MCF 10A (cell line): ENCODE measurements around the gene POU6F1. TPM values are rescaled to one million over a fixed set of nuclear protein-coding genes. Genes with fewer than 3 reads are reported as not detected.

Source experiments
- BruUV-seq: library from RNA; stranded (reverse); fragments of 400-500 nt; replicated peaks from 2 replicates; lab custom pipeline; 2021; lab: Mats Ljungman, UMichigan
- CTCF ChIA-PET: fragments of 300-600 bp; sonication (Branson Sonifier 250); formaldehyde crosslinking; extraction: SDS; loops from one replicate; lab custom pipeline; 2021; ENCODE audit warnings: antibody characterized with exemption, inconsistent platforms; lab: Yijun Ruan, JAX
- POLR2A ChIA-PET: fragments of 300-600, 350-650 bp; sonication (Branson Sonifier 250); formaldehyde crosslinking; extraction: SDS; loops from one replicate; lab custom pipeline; 2020; ENCODE audit warnings: antibody characterized with exemption, inconsistent platforms; lab: Yijun Ruan, JAX
- DNase-seq: peaks from one replicate; pipeline ENCODE4 v3.0.0-alpha.2; 2018; ENCODE audit not compliant: unreplicated experiment
- H3K27ac Mint-ChIP-seq: one replicate; pipeline ENCODE4 v1.8.0; 2022; ENCODE audit warnings: mild to moderate bottlenecking, low read depth, mixed read lengths; ENCODE audit not compliant: unreplicated experiment
- H3K27me3 Mint-ChIP-seq: one replicate; pipeline ENCODE4 v1.8.0; 2022; ENCODE audit warnings: mixed read lengths; ENCODE audit not compliant: insufficient read depth, unreplicated experiment
- H3K36me3 Mint-ChIP-seq: one replicate; pipeline ENCODE4 v1.8.0; 2022; ENCODE audit warnings: mild to moderate bottlenecking, moderate library complexity, mixed read lengths; ENCODE audit not compliant: insufficient read depth, unreplicated experiment
- H3K4me1 Mint-ChIP-seq: one replicate; pipeline ENCODE4 v1.8.0; 2022; ENCODE audit warnings: mixed read lengths; ENCODE audit not compliant: insufficient read depth, unreplicated experiment
- H3K4me3 Mint-ChIP-seq: one replicate; pipeline ENCODE4 v1.8.0; 2022; ENCODE audit warnings: mild to moderate bottlenecking, moderate library complexity, mixed read lengths; ENCODE audit not compliant: unreplicated experiment
- H3K9me3 Mint-ChIP-seq: one replicate; pipeline ENCODE4 v1.8.0; 2022; ENCODE audit warnings: mixed read lengths; ENCODE audit not compliant: unreplicated experiment
- intact Hi-C: fragments of 100-400 bp; cut with micrococcal nuclease; formaldehyde crosslinking; loops from 2 replicates; pipeline ENCODE4 v1.14.1; 2022
- total RNA-seq: library from RNA; stranded (reverse); gene quantifications from 2 replicates; pipeline ENCODE4 v1.2.3, GENCODE V29; 2022
- TF ChIP-seq, protein P1 (sequence below): fragments of 200-600 bp; IDR thresholded peaks from one replicate; pipeline ENCODE4 v1.8.0; 2022; ENCODE audit warnings: antibody characterized with exemption, mild to moderate bottlenecking; ENCODE audit not compliant: unreplicated experiment

Gene POU6F1
- total RNA-seq, 1 experiment from 2014 or later, result 3.0 TPM

- no peak overlapping the region for H3K27ac Mint-ChIP-seq
- H3K4me1 Mint-ChIP-seq, result peaks cover 6% of the 10 kb centered on the region
- no peaks in the 10 kb centered on the region for H3K9me3 Mint-ChIP-seq
- H3K27me3 Mint-ChIP-seq, result no peaks in the 10 kb centered on the region
- ChIA-PET CTCF (interaction anchor here (0.6 kb wide), 2 partner anchors 256 to 388 kb away, joined by 3 read pairs; no protein-coding TSS in a partner anchor), POLR2A (interaction anchor here (0.6 to 1.4 kb wide), 3 partner anchors 23 to 157 kb away, joined by 4 read pairs; partner anchors contain the start of gene DAZAP2)
- TF ChIP-seq, protein P1, sequence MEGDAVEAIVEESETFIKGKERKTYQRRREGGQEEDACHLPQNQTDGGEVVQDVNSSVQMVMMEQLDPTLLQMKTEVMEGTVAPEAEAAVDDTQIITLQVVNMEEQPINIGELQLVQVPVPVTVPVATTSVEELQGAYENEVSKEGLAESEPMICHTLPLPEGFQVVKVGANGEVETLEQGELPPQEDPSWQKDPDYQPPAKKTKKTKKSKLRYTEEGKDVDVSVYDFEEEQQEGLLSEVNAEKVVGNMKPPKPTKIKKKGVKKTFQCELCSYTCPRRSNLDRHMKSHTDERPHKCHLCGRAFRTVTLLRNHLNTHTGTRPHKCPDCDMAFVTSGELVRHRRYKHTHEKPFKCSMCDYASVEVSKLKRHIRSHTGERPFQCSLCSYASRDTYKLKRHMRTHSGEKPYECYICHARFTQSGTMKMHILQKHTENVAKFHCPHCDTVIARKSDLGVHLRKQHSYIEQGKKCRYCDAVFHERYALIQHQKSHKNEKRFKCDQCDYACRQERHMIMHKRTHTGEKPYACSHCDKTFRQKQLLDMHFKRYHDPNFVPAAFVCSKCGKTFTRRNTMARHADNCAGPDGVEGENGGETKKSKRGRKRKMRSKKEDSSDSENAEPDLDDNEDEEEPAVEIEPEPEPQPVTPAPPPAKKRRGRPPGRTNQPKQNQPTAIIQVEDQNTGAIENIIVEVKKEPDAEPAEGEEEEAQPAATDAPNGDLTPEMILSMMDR, result no peak
- H3K36me3 Mint-ChIP-seq, result no peaks in the 10 kb centered on the region
- DNase-seq, result no peak
- intact Hi-C loops, result loop anchor here (5.0 kb wide), 1 partner anchor 168 kb away; the partner anchor contains the start of gene LETMD1
- H3K4me3 Mint-ChIP-seq, result no peak overlapping the region
- BruUV-seq, result no TSS peak
These were observed 3.0 kb downstream of the POU6F1 start for GRCh38 chr12:51214895-51215294.

DNA sequence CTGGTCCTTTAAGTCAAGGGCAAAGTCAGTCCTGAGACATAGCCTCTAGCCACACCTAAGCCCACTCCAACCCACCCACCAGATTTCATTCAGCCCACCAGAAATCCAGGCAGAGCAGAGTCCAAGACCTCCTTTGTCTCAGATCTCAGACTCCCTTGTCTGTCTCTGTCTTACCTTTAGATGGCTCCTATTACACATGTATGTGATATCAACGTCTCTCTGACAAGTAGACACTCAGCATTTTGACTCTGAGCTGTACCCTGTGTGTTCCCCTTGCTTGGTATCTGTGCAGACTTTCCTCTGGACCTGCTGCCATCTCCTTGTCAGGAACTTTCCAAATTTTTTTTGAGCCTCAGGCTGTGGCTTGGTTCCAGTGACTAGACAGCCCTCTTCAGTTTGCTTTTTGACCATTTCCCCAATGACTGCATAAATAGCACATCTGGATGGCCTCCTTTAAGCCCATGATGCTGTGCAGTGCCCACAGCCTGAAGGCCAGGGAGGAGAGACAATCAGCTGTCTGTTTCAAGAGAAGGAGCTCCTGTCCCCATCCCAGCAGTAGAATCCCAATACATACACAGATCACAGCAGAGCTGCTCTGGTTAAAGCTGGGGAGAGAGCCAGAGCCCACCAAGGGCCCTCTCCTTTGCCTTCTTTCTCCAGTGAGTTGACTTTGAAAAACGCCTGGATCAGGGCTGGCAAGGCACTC lies 7.0 kb downstream of the POU6F1 start:
- Mint-ChIP-seq H3K4me1 (no peaks in the 10 kb centered on the region), H3K9me3 (no peaks in the 10 kb centered on the region), H3K36me3 (no peaks in the 10 kb centered on the region), H3K27ac (no peak overlapping the region), H3K27me3 (no peaks in the 10 kb centered on the region), H3K4me3 (no peak overlapping the region)
- intact Hi-C loops, result no loop called here
- no peak for DNase-seq
- ChIA-PET POLR2A (no interaction called here), CTCF (no interaction called here)
- TF ChIP-seq, protein P1, result no peak
- no TSS peak for BruUV-seq

GRCh38 chr12:51209259-51209658 lies 8.6 kb downstream of the POU6F1 start:
- Mint-ChIP-seq H3K27ac (no peak overlapping the region), H3K27me3 (no peaks in the 10 kb centered on the region), H3K4me3 (no peak overlapping the region), H3K9me3 (no peaks in the 10 kb centered on the region), H3K4me1 (peaks cover 7% of the 10 kb centered on the region), H3K36me3 (no peaks in the 10 kb centered on the region)
- intact Hi-C loops, result no loop called here
- DNase-seq, result no peak
- TF ChIP-seq, protein P1, result no peak
- BruUV-seq, result no TSS peak
- ChIA-PET POLR2A (interaction anchor here (1.1 to 1.6 kb wide), 2 partner anchors 12 to 19 kb away, joined by 3 read pairs; no protein-coding TSS in a partner anchor), CTCF (interaction anchor here (0.5 kb wide), 1 partner anchor 199 kb away, joined by 4 read pairs; no protein-coding TSS in a partner anchor)

GRCh38 chr12:51208016-51208660 lies 9.7 kb downstream of the POU6F1 start:
- TF ChIP-seq, protein P1, result no peak
- Mint-ChIP-seq H3K27ac (no peak overlapping the region), H3K27me3 (no peaks in the 10 kb centered on the region), H3K9me3 (no peaks in the 10 kb centered on the region), H3K4me3 (no peak overlapping the region), H3K4me1 (peaks cover 7% of the 10 kb centered on the region), H3K36me3 (no peaks in the 10 kb centered on the region)
- CTCF ChIA-PET, result interaction anchor here (0.6 kb wide), 1 partner anchor 232 kb away, joined by 3 read pairs; no protein-coding TSS in a partner anchor
- POLR2A ChIA-PET, result interaction anchor here (1.1 to 1.6 kb wide), 2 partner anchors 13 to 18 kb away, joined by 3 read pairs; no protein-coding TSS in a partner anchor
- no peak for DNase-seq
- no TSS peak for BruUV-seq
- intact Hi-C loops, result no loop called here
